Brain microvascular endothelial cell (primary cell): ENCODE data around the gene TM4SF4.

Experiments
- DNase-seq: peaks from one replicate; pipeline ENCODE4 v3.0.0-alpha.2; 2020
- H3K27ac ChIP-seq: fragments of 250-450 bp; sonication (Bioruptor Pico); 2 replicates; pipeline ENCODE4 v1.5.1; 2020; ENCODE audit warnings: mild to moderate bottlenecking, moderate library complexity
- H3K27me3 ChIP-seq: fragments of 250-450 bp; sonication (Bioruptor Pico); replicated peaks from 2 replicates; pipeline ENCODE4 v1.5.1; 2020; ENCODE audit warnings: mild to moderate bottlenecking
- H3K36me3 ChIP-seq: fragments of 250-450 bp; sonication (Bioruptor Pico); replicated peaks from 2 replicates; pipeline ENCODE4 v1.5.1; 2020; ENCODE audit warnings: mild to moderate bottlenecking
- H3K4me3 ChIP-seq: 2 replicates; pipeline ENCODE4 v1.5.1; 2011; ENCODE audit warnings: low read depth, mild to moderate bottlenecking, control low read depth, low read length, moderate library complexity
- CTCF ChIP-seq: IDR thresholded peaks from 2 replicates; pipeline ENCODE4 v1.5.1; 2011; ENCODE audit warnings: low read depth, mild to moderate bottlenecking, moderate library complexity, low read length, control low read depth, inconsistent platforms; ENCODE audit errors: missing control alignments
- in situ Hi-C: cut with HindIII; loops from 2 replicates; pipeline ENCODE4 v1.10.0; 2017; ENCODE audit warnings: low sequenced_read_pairs, low pct_ligation_motif_present

Gene TM4SF4

GRCh38 chr3:149489060-149489690 lies 14.7 kb downstream of the TM4SF4 start:
- Histone ChIP-seq H3K27me3 (no peaks in the 10 kb centered on the region), H3K27ac (no peak overlapping the region), H3K4me3 (no peak overlapping the region), H3K36me3 (no peaks in the 10 kb centered on the region)
- TF ChIP-seq CTCF, result peak; percentile 85
- in situ Hi-C loops, result no loop called here
- DNase-seq, result no peak

GRCh38 chr3:149490260-149490971 lies 15.9 kb downstream of the TM4SF4 start:
- no peak for DNase-seq
- Histone ChIP-seq H3K36me3 (no peaks in the 10 kb centered on the region), H3K4me3 (no peak overlapping the region), H3K27me3 (no peaks in the 10 kb centered on the region), H3K27ac (no peak overlapping the region)
- no peak for TF ChIP-seq CTCF
- in situ Hi-C loops, result no loop called here

GRCh38 chr3:149493315-149494021 lies 19.0 kb downstream of the TM4SF4 start:
- in situ Hi-C loops, result no loop called here
- H3K27me3 ChIP-seq, result no peaks in the 10 kb centered on the region
- no peak for DNase-seq
- H3K27ac ChIP-seq, result no peak overlapping the region
- no peaks in the 10 kb centered on the region for H3K36me3 ChIP-seq
- no peak overlapping the region for H3K4me3 ChIP-seq
- TF ChIP-seq CTCF, result no peak

- peak; percentile 75 for DNase-seq
- peak; percentile 90 for TF ChIP-seq CTCF
- no peak overlapping the region for H3K4me3 ChIP-seq
- no peaks in the 10 kb centered on the region for H3K36me3 ChIP-seq
- in situ Hi-C loops, result no loop called here
- H3K27me3 ChIP-seq, result no peaks in the 10 kb centered on the region
- no peak overlapping the region for H3K27ac ChIP-seq
These were observed 19.7 kb downstream of the TM4SF4 start for GRCh38 chr3:149494022-149494758.

GRCh38 chr3:149494759-149495580 lies 20.5 kb downstream of the TM4SF4 start:
- in situ Hi-C loops, result no loop called here
- peak; percentile 74 for DNase-seq
- no peak overlapping the region for H3K4me3 ChIP-seq
- H3K36me3 ChIP-seq, result no peaks in the 10 kb centered on the region
- TF ChIP-seq CTCF, result no peak
- H3K27me3 ChIP-seq, result no peaks in the 10 kb centered on the region
- no peak overlapping the region for H3K27ac ChIP-seq
